H1 (cell line): ENCODE data around the gene VSTM2L. TPM values are rescaled to one million over a fixed set of nuclear protein-coding genes. Genes with fewer than 3 reads are reported as not detected.

ENCODE experiments used
- CTCF ChIA-PET: fragments of 300-600 bp; sonication (Branson Sonifier 250); formaldehyde crosslinking; loops from one replicate; lab custom pipeline; 2021; ENCODE audit not compliant: partially characterized antibody; lab: Charles Lee
- POLR2A ChIA-PET: fragments of 300-600 bp; sonication (Branson Sonifier 250); formaldehyde crosslinking; loops from one replicate; lab custom pipeline; 2021; ENCODE audit warnings: inconsistent platforms; ENCODE audit not compliant: partially characterized antibody; lab: Charles Lee
- DNase-seq, 2 experiments: peaks; one replicate each; pipeline versions ENCODE4 v3.0.0 to v3.0.0-alpha.2; 2010 to 2022; ENCODE audit warnings: low spot score in 2 of 2, low read depth in 1 of 2, mixed read lengths in 1 of 2
- FAIRE-seq: peaks from 2 replicates; lab custom pipeline; 2011; peaks lifted over from hg19 to GRCh38; lab: Jason Lieb, UNC
- H2AFZ ChIP-seq: 2 replicates; pipeline ENCODE4 v1.8.1; 2012; ENCODE audit warnings: low read length, inconsistent platforms
- H2AK5ac ChIP-seq: 2 replicates; pipeline ENCODE4 v1.6.1; 2013; ENCODE audit warnings: low read depth, low read length
- H2BK120ac ChIP-seq: replicated peaks from 2 replicates; pipeline ENCODE3; 2013; ENCODE audit warnings: low read depth, low read length, inconsistent platforms
- H2BK12ac ChIP-seq: 2 replicates; pipeline ENCODE4 v1.6.1; 2013; ENCODE audit warnings: low read depth, low read length
- H2BK15ac ChIP-seq: 2 replicates; pipeline ENCODE4 v1.6.1; 2013; ENCODE audit warnings: low read length
- H2BK20ac ChIP-seq: 2 replicates; pipeline ENCODE4 v1.6.1; 2013; ENCODE audit warnings: low read length
- H2BK5ac ChIP-seq: 2 replicates; pipeline ENCODE4 v1.6.1; 2013; ENCODE audit warnings: low read depth, low read length
- H3K14ac ChIP-seq: 2 replicates; pipeline ENCODE4 v1.6.1; 2013; ENCODE audit warnings: inconsistent platforms; ENCODE audit not compliant: insufficient read length
- H3K18ac ChIP-seq: 2 replicates; pipeline ENCODE4 v1.6.1; 2013; ENCODE audit warnings: low read length; ENCODE audit errors: extremely low read depth
- H3K23ac ChIP-seq: 2 replicates; pipeline ENCODE4 v1.6.1; 2013; ENCODE audit warnings: inconsistent platforms; ENCODE audit not compliant: insufficient read length
- H3K23me2 ChIP-seq: 2 replicates; pipeline ENCODE4 v1.6.1; 2013; ENCODE audit warnings: low read depth, low read length
- H3K27ac ChIP-seq: 2 replicates; pipeline ENCODE4 v1.6.1; 2011; ENCODE audit warnings: low read depth, low read length, inconsistent platforms
- H3K27me3 ChIP-seq, 4 experiments: replicated peaks in 1 of 4; 1 replicate in 1 of 4; 2 replicates in 3 of 4; pipeline versions ENCODE4 v1.6.1 to v1.8.1; 2011 to 2013; ENCODE audit warnings: low read length in 3 of 4, mild to moderate bottlenecking in 3 of 4, inconsistent platforms in 2 of 4, mixed read lengths in 2 of 4, moderate library complexity in 1 of 4; ENCODE audit not compliant: control insufficient read depth in 3 of 4, insufficient read depth in 3 of 4; ENCODE audit errors: extremely low read depth in 1 of 4
- H3K36me3 ChIP-seq, 4 experiments: 2 replicates each; pipeline versions ENCODE4 v1.6.1 to v1.8.1; 2011 to 2013; ENCODE audit warnings: mild to moderate bottlenecking in 4 of 4, low read length in 3 of 4, moderate library complexity in 2 of 4, control low read depth in 1 of 4, inconsistent platforms in 1 of 4; ENCODE audit not compliant: insufficient read depth in 4 of 4, control insufficient read depth in 2 of 4
- H3K4ac ChIP-seq: replicated peaks from 2 replicates; pipeline ENCODE3; 2013; ENCODE audit warnings: low read length, low read depth, mixed read lengths, inconsistent platforms; ENCODE audit not compliant: insufficient read length
- H3K4me1 ChIP-seq, 4 experiments: replicated peaks in 1 of 4; 1 replicate in 1 of 4; 2 replicates in 3 of 4; pipeline versions ENCODE4 v1.6.1 to v1.8.1; 2011 to 2013; ENCODE audit warnings: low read length in 3 of 4, inconsistent platforms in 2 of 4, mixed read lengths in 1 of 4; ENCODE audit not compliant: insufficient read depth in 4 of 4, control insufficient read depth in 3 of 4
- H3K4me2 ChIP-seq, 2 experiments: 2 replicates each; pipeline versions ENCODE4 v1.6.1 to v1.8.1; 2011 to 2013; ENCODE audit warnings: low read depth in 2 of 2, low read length in 2 of 2, control low read depth in 1 of 2, inconsistent platforms in 1 of 2, mild to moderate bottlenecking in 1 of 2; ENCODE audit not compliant: insufficient read depth in 1 of 2
- H3K4me3 ChIP-seq, 4 experiments: fragments of 200-600, 300-600 bp in 1 of 4; sonication (generic), shearing (Covaris generic), sonication (Bioruptor Twin) in 1 of 4; 2 replicates each; pipeline versions ENCODE4 v1.5.1 to v1.8.1; 2011 to 2016; ENCODE audit warnings: low read length in 4 of 4, low read depth in 3 of 4, control low read depth in 2 of 4, inconsistent platforms in 2 of 4, mild to moderate bottlenecking in 2 of 4, mixed read lengths in 1 of 4, moderate library complexity in 1 of 4; ENCODE audit not compliant: insufficient read depth in 2 of 4; ENCODE audit errors: extremely low read depth in 1 of 4
- H3K56ac ChIP-seq: replicated peaks from 2 replicates; pipeline ENCODE3; 2013; ENCODE audit warnings: low read depth, mild to moderate bottlenecking, mixed read lengths, low read length, inconsistent platforms; ENCODE audit not compliant: insufficient read length
- H3K79me1 ChIP-seq: 2 replicates; pipeline ENCODE4 v1.6.1; 2013; ENCODE audit warnings: low read depth, low read length, control low read depth
- H3K79me2 ChIP-seq, 2 experiments: 2 replicates each; pipeline versions ENCODE4 v1.6.1 to v1.8.1; 2012 to 2013; ENCODE audit warnings: low read length in 2 of 2, mild to moderate bottlenecking in 2 of 2, inconsistent platforms in 1 of 2; ENCODE audit not compliant: insufficient read depth in 2 of 2, control insufficient read depth in 1 of 2
- H3K9ac ChIP-seq, 4 experiments: replicated peaks in 1 of 4; 1 replicate in 1 of 4; 2 replicates in 3 of 4; pipeline versions ENCODE4 v1.6.1 to v1.8.1; 2011 to 2013; ENCODE audit warnings: low read depth in 3 of 4, low read length in 3 of 4, control low read depth in 2 of 4, mild to moderate bottlenecking in 2 of 4, moderate library complexity in 2 of 4, inconsistent platforms in 1 of 4; ENCODE audit errors: extremely low read depth in 1 of 4
- H3K9me3 ChIP-seq, 2 experiments: 2 replicates each; pipeline versions ENCODE4 v1.6.1 to v1.8.1; 2012 to 2013; ENCODE audit warnings: mild to moderate bottlenecking in 2 of 2, moderate library complexity in 2 of 2, control low read depth in 1 of 2, inconsistent platforms in 1 of 2, low read depth in 1 of 2, low read length in 1 of 2, mixed read lengths in 1 of 2; ENCODE audit not compliant: insufficient read depth in 2 of 2
- H4K20me1 ChIP-seq, 2 experiments: replicated peaks in 1 of 2; 2 replicates each; pipeline versions ENCODE3 to v1.8.1; 2011 to 2013; ENCODE audit warnings: inconsistent platforms in 2 of 2, low read length in 2 of 2, mild to moderate bottlenecking in 1 of 2; ENCODE audit not compliant: insufficient read depth in 2 of 2, control insufficient read depth in 1 of 2
- H4K5ac ChIP-seq: 2 replicates; pipeline ENCODE4 v1.6.1; 2013; ENCODE audit warnings: low read length, low read depth, mixed read lengths, inconsistent platforms; ENCODE audit not compliant: insufficient read length
- H4K8ac ChIP-seq: 2 replicates; pipeline ENCODE4 v1.8.0; 2013; ENCODE audit warnings: mild to moderate bottlenecking, moderate library complexity, low read length, inconsistent platforms; ENCODE audit not compliant: insufficient read depth; ENCODE audit errors: extremely low read depth
- H4K91ac ChIP-seq: replicated peaks from 2 replicates; pipeline ENCODE3; 2013; ENCODE audit warnings: low read length, mixed read lengths, inconsistent platforms; ENCODE audit not compliant: insufficient read length
- CTCF ChIP-seq, 3 experiments: IDR thresholded peaks; 1 replicate in 2 of 3; 2 replicates in 1 of 3; pipeline versions ENCODE4 v1.5.1 to v1.6.1; 2011; ENCODE audit warnings: low read length in 3 of 3, mild to moderate bottlenecking in 3 of 3, inconsistent platforms in 2 of 3, low read depth in 1 of 3, moderate library complexity in 1 of 3; ENCODE audit not compliant: insufficient read depth in 1 of 3; ENCODE audit errors: control extremely low read depth in 1 of 3
- EP300 ChIP-seq, 2 experiments: IDR thresholded peaks; 1 replicate in 1 of 2; 2 replicates in 1 of 2; pipeline ENCODE4 v1.6.1; 2011 to 2012; ENCODE audit warnings: low read depth in 2 of 2, low read length in 2 of 2, mild to moderate bottlenecking in 2 of 2, borderline replicate concordance in 1 of 2, inconsistent platforms in 1 of 2, moderate library complexity in 1 of 2
- GABPA ChIP-seq: IDR thresholded peaks from 2 replicates; pipeline ENCODE4 v1.6.1; 2011; ENCODE audit warnings: mild to moderate bottlenecking, low read length, moderate library complexity, borderline replicate concordance; ENCODE audit not compliant: insufficient read depth
- SP4 ChIP-seq: IDR thresholded peaks from 2 replicates; pipeline ENCODE4 v1.6.1; 2012; ENCODE audit warnings: low read length, inconsistent platforms
- WGBS, 2 experiments: shearing (Covaris generic) in 1 of 2; methylation state at CpG; one replicate each; pipeline versions ENCODE4 v1.1.6 to v1.1.7; 2013 to 2015; ENCODE audit warnings: low lambda C conversion rate in 2 of 2, mixed read lengths in 2 of 2, inconsistent platforms in 1 of 2, low coverage in 1 of 2, missing lambda C conversion rate in 1 of 2; ENCODE audit not compliant: insufficient replicate concordance in 2 of 2, insufficient coverage in 1 of 2, insufficient read length in 1 of 2; ENCODE audit errors: extremely low coverage in 1 of 2, missing lambda C conversion rate in 1 of 2; 5-methylcytosine and 5-hydroxymethylcytosine counted together
- polyA plus RNA-seq, 7 experiments: library from polyadenylated mRNA; depleted of rRNA in 3 of 7; stranded (reverse) in 5 of 7; unstranded in 2 of 7; fragments of >200 nt in 5 of 7; fragments of 200-250 nt in 2 of 7; gene quantifications; 1 replicate in 5 of 7; 2 replicates in 1 of 7; 4 replicates in 1 of 7; pipeline versions ENCODE4 v1.2.1 to v1.2.3, GENCODE V29; 2011 to 2013; ENCODE audit warnings: missing spikeins in 2 of 7, mixed read lengths in 2 of 7
- total RNA-seq: library from RNA; stranded (reverse); fragmentation: NEBNext Ultra II Directional; extraction: Animal tissue kit (Norgen Biotek cat#: 25700); gene quantifications from 2 replicates; pipeline ENCODE4 v1.2.1, GENCODE V29; 2021

VSTM2L gene
- total and polyA plus RNA-seq, 2 of the 8 experiments (the other 6 are each of a cell fraction or from before 2014, with no cell fraction given), result 1.3 to 3.2 TPM

GRCh38 chr20:37929683-37930014 lies 26.7 kb downstream of the VSTM2L start:
- Histone ChIP-seq H2BK15ac (no peak overlapping the region; the same call in 1 of the 2 replicates), H3K27me3 (no peaks in the 10 kb centered on the region), H4K20me1 (no peaks in the 10 kb centered on the region), H4K91ac (no peak overlapping the region), H3K18ac (no peak overlapping the region), H3K14ac (no peak overlapping the region), H2BK12ac (no peak overlapping the region), H2AFZ (no peak overlapping the region), H3K23ac (no peak overlapping the region), H3K4me1 (peaks cover 0 to 15% (median 8%) of the 10 kb centered on the region in 4 experiments; a peak in 6 of 7 replicates), H2BK5ac (no peak overlapping the region), H3K27ac (no peak overlapping the region), H3K36me3 (no peaks in the 10 kb centered on the region), H3K9me3 (no peaks in the 10 kb centered on the region), H2BK120ac (no peak overlapping the region), H3K4me3 (no peak overlapping the region), H3K9ac (peak overlapping the region in 1 of 4 experiments; percentile 22; a peak in 1 of 7 replicates), H3K23me2 (no peaks in the 10 kb centered on the region), H2AK5ac (no peak overlapping the region), H3K56ac (no peak overlapping the region), H3K79me2 (no peaks in the 10 kb centered on the region), H4K5ac (no peak overlapping the region), H2BK20ac (no peak overlapping the region), H3K4ac (no peak overlapping the region), H4K8ac (no peak overlapping the region), H3K4me2 (no peak overlapping the region), H3K79me1 (no peaks in the 10 kb centered on the region; the same call in 1 of the 2 replicates)
- 89% methylated on average over 3 of the region's 4 CpGs; no CpG with 5 or more reads in 1 of the 2 experiments for WGBS, 2 experiments
- DNase-seq (no peak), FAIRE-seq (no peak)
- ChIA-PET CTCF (interaction anchor here (1.1 to 5.7 kb wide), 7 partner anchors 12 to 365 kb away, joined by 3 to 42 read pairs (median 3); partner anchors contain the start of gene VSTM2L), POLR2A (interaction anchor here (1.7 to 1.8 kb wide), 2 partner anchors 12 to 14 kb away, joined by 4 to 5 read pairs; no protein-coding TSS in a partner anchor)
- TF ChIP-seq CTCF (IDR thresholded peaks at IDR 0.05; ENCODE audit: control extremely low read depth in 1 of 3, insufficient read depth in 1 of 3, low read depth in 1 of 3, low read length in 3 of 3) (no peak), EP300 (IDR thresholded peaks at IDR 0.05; ENCODE audit: borderline replicate concordance in 1 of 2, low read depth in 2 of 2, low read length in 2 of 2) (no peak), SP4 (no peak), GABPA (no peak)
